ENCODE data around the gene ZNF71.

The ZNF71 gene

GRCh38 chr19:56594783-56595547, at the start of gene ZNF71:
ZNF71 (plus strand) TSS chr19:56595302; CDS start chr19:56601559, 6,257 bp downstream.
- DNase-seq: peak; percentile 88

- DNase-seq: no peak
Observed at GRCh38 chr19:56547535-56547934, 47.6 kb upstream of the ZNF71 start.

GRCh38 chr19:56554272-56554869, 40.7 kb upstream of the ZNF71 start:
- DNase-seq: no peak

- no peak for DNase-seq
Observed at GRCh38 chr19:56562766-56563165, 32.3 kb upstream of the ZNF71 start.

GRCh38 chr19:56566904-56567273, 28.2 kb upstream of the ZNF71 start:
- peak; percentile 33 for DNase-seq

- DNase-seq: peak; percentile 88
Observed at GRCh38 chr19:56567274-56568120, 27.6 kb upstream of the ZNF71 start, which contains the start of gene ZNF470. ZNF470 (plus strand) TSS chr19:56567468; CDS start chr19:56570312, 2,844 bp downstream.

- no peak for DNase-seq
Observed at GRCh38 chr19:56572589-56572988, 22.5 kb upstream of the ZNF71 start.

- DNase-seq: no peak
Observed at GRCh38 chr19:56573914-56574313, 21.2 kb upstream of the ZNF71 start.

GRCh38 chr19:56577719-56578602, 17.1 kb upstream of the ZNF71 start:
- no peak for DNase-seq

- DNase-seq: no peak
Observed at GRCh38 chr19:56594446-56594782, 688 bp upstream of the ZNF71 start.

GRCh38 chr19:56595548-56595899, 422 bp downstream of the ZNF71 start:
- no peak for DNase-seq

GRCh38 chr19:56596676-56597075, 1.6 kb downstream of the ZNF71 start:
- no peak for DNase-seq

GRCh38 chr19:56597696-56598095, 2.6 kb downstream of the ZNF71 start:
- DNase-seq: no peak

- DNase-seq: no peak
Observed at GRCh38 chr19:56601375-56601774, 6.3 kb downstream of the ZNF71 start.

GRCh38 chr19:56603829-56604228, 8.7 kb downstream of the ZNF71 start:
- DNase-seq: no peak

- no peak for DNase-seq
Observed at GRCh38 chr19:56608274-56608964, 13.3 kb downstream of the ZNF71 start.

- DNase-seq: no peak
Observed at GRCh38 chr19:56611288-56611687, 16.2 kb downstream of the ZNF71 start.

- DNase-seq: no peak
Observed at GRCh38 chr19:56612737-56613136, 17.6 kb downstream of the ZNF71 start.

- DNase-seq: no peak
Observed at GRCh38 chr19:56613639-56614038, 18.5 kb downstream of the ZNF71 start.

GRCh38 chr19:56617531-56617930, 22.4 kb downstream of the ZNF71 start:
- no peak for DNase-seq

GRCh38 chr19:56619121-56619520, 24.0 kb downstream of the ZNF71 start:
- no peak for DNase-seq

- DNase-seq: no peak
Observed at GRCh38 chr19:56622374-56622773, 27.3 kb downstream of the ZNF71 start.

Measured in activated CD8-positive, alpha-beta memory T cell treated with anti-CD3 and anti-CD28 coated beads, Interleukin-2, amount 50 U/mL, for 4 hours (primary cell).